Lower lobe of right lung (tissue), 2 donors: ENCODE results near the gene DPP10. TPM values are rescaled to one million over a fixed set of nuclear protein-coding genes. Genes with fewer than 3 reads are reported as not detected.
A peak's percentile ranks its signal among the peaks of the same experiment; 100 is the strongest.

ENCODE experiments used
- ATAC-seq, 2 donors: fragments of 200-7000 bp; cut with Tn5 transposase; one replicate each; pipeline ENCODE4 v1.9.1; 2020 to 2022; ENCODE audit warnings: mild to moderate bottlenecking in 2 of 2, moderate library complexity in 2 of 2
- DNase-seq: peaks from one replicate; pipeline ENCODE4 v3.0.0-alpha.2; 2020
- H3K27ac ChIP-seq: fragments of 200-600 bp; one replicate; pipeline ENCODE4 v1.8.0; 2022
- H3K27me3 ChIP-seq: fragments of 200-600 bp; one replicate; pipeline ENCODE4 v1.8.0; 2022; ENCODE audit warnings: low read depth
- H3K36me3 ChIP-seq: fragments of 200-600 bp; one replicate; pipeline ENCODE4 v1.8.0; 2022; ENCODE audit warnings: mild to moderate bottlenecking
- H3K4me1 ChIP-seq: fragments of 200-600 bp; one replicate; pipeline ENCODE4 v1.8.0; 2022
- H3K4me3 ChIP-seq: fragments of 200-600 bp; one replicate; pipeline ENCODE4 v1.8.0; 2022; ENCODE audit warnings: mild to moderate bottlenecking
- H3K9me3 ChIP-seq: fragments of 200-600 bp; one replicate; pipeline ENCODE4 v1.8.0; 2022
- CTCF ChIP-seq: fragments of 200-600 bp; IDR thresholded peaks from one replicate; pipeline ENCODE4 v1.8.0; 2022; ENCODE audit warnings: antibody characterized with exemption, mild to moderate bottlenecking
- intact Hi-C: fragments of 100-400 bp; cut with DNase I; formaldehyde crosslinking; loops from one replicate; pipeline ENCODE4 v1.11.0; 2022
- total RNA-seq: library from RNA; stranded (reverse); fragmentation: NEBNext Ultra II Directional; extraction: Animal tissue kit (Norgen Biotek cat#: 25700); gene quantifications from one replicate; pipeline ENCODE4 v1.2.1, GENCODE V29; 2021
- donor health status: DM: no; HTN: yes; CAD: no; lungs with severe emphysema.

Gene DPP10
- total RNA-seq, 1 donor from 2014 or later, result 0.80 TPM

GRCh38 chr2:114580691-114581090 is 138.2 kb downstream of the DPP10 start:
- no peak for TF ChIP-seq CTCF
- Histone ChIP-seq H3K36me3 (no peaks in the 10 kb centered on the region), H3K4me3 (no peak overlapping the region), H3K9me3 (no peaks in the 10 kb centered on the region), H3K4me1 (no peaks in the 10 kb centered on the region), H3K27me3 (no peaks in the 10 kb centered on the region), H3K27ac (no peak overlapping the region)
- no peak for DNase-seq
- ATAC-seq, result no peak
- intact Hi-C loops, result no loop called here

- no peaks in the 10 kb centered on the region for H3K4me1 ChIP-seq
- H3K36me3 ChIP-seq, result no peaks in the 10 kb centered on the region
- no peaks in the 10 kb centered on the region for H3K9me3 ChIP-seq
- H3K4me3 ChIP-seq, result no peak overlapping the region
- peak; percentile 61 to 66 for ATAC-seq
- no peak overlapping the region for H3K27ac ChIP-seq
- TF ChIP-seq CTCF, result no peak
- H3K27me3 ChIP-seq, result no peaks in the 10 kb centered on the region
- intact Hi-C loops, result no loop called here
- no peak for DNase-seq
These were observed 155.9 kb downstream of the DPP10 start for GRCh38 chr2:114598329-114598728.

- H3K4me1 ChIP-seq, result no peaks in the 10 kb centered on the region
- no peak overlapping the region for H3K4me3 ChIP-seq
- no peaks in the 10 kb centered on the region for H3K36me3 ChIP-seq
- no peak for TF ChIP-seq CTCF
- ATAC-seq, result no peak
- no peak overlapping the region for H3K27ac ChIP-seq
- intact Hi-C loops, result no loop called here
- DNase-seq, result no peak
- no peaks in the 10 kb centered on the region for H3K9me3 ChIP-seq
- H3K27me3 ChIP-seq, result no peaks in the 10 kb centered on the region
These were observed 166.8 kb downstream of the DPP10 start for GRCh38 chr2:114609203-114609602.

GRCh38 chr2:114609801-114610200 is 167.4 kb downstream of the DPP10 start:
- Histone ChIP-seq H3K4me3 (no peak overlapping the region), H3K4me1 (no peaks in the 10 kb centered on the region), H3K27me3 (no peaks in the 10 kb centered on the region), H3K36me3 (no peaks in the 10 kb centered on the region), H3K27ac (no peak overlapping the region), H3K9me3 (no peaks in the 10 kb centered on the region)
- no peak for DNase-seq
- intact Hi-C loops, result no loop called here
- no peak for ATAC-seq
- TF ChIP-seq CTCF, result no peak

- no peaks in the 10 kb centered on the region for H3K36me3 ChIP-seq
- no peak for ATAC-seq
- no peak for TF ChIP-seq CTCF
- no peak for DNase-seq
- H3K27me3 ChIP-seq, result no peaks in the 10 kb centered on the region
- H3K4me3 ChIP-seq, result no peak overlapping the region
- H3K27ac ChIP-seq, result no peak overlapping the region
- H3K9me3 ChIP-seq, result no peaks in the 10 kb centered on the region
- no peaks in the 10 kb centered on the region for H3K4me1 ChIP-seq
- intact Hi-C loops, result no loop called here
These were observed 168.2 kb downstream of the DPP10 start for GRCh38 chr2:114610677-114611076.

- H3K27ac ChIP-seq, result no peak overlapping the region
- H3K36me3 ChIP-seq, result no peaks in the 10 kb centered on the region
- H3K27me3 ChIP-seq, result no peaks in the 10 kb centered on the region
- no peaks in the 10 kb centered on the region for H3K4me1 ChIP-seq
- no peak for ATAC-seq
- no peak overlapping the region for H3K4me3 ChIP-seq
- intact Hi-C loops, result no loop called here
- no peaks in the 10 kb centered on the region for H3K9me3 ChIP-seq
- no peak for TF ChIP-seq CTCF
- no peak for DNase-seq
These were observed 172.2 kb downstream of the DPP10 start for GRCh38 chr2:114614592-114614991.
